H9 (cell line): ENCODE results near the gene OR10AD1. TPM values are rescaled to one million over a fixed set of nuclear protein-coding genes. Genes with fewer than 3 reads are reported as not detected.

ENCODE experiments used
- DNase-seq: peaks from one replicate; pipeline ENCODE4 v3.0.0-alpha.2; 2017
- H2AFZ ChIP-seq: one replicate; pipeline ENCODE4 v1.6.1; 2013; ENCODE audit warnings: mild to moderate bottlenecking, low read length, control low read depth, moderate library complexity
- H2AK5ac ChIP-seq: 2 replicates; pipeline ENCODE4 v1.6.1; 2013; ENCODE audit warnings: low read length, control low read depth, mixed read lengths; ENCODE audit not compliant: insufficient read length
- H2BK120ac ChIP-seq: one replicate; pipeline ENCODE4 v1.6.1; 2013; ENCODE audit warnings: low read depth, mild to moderate bottlenecking, low read length, control low read depth, inconsistent platforms; ENCODE audit not compliant: poor library complexity, severe bottlenecking
- H2BK12ac ChIP-seq: 2 replicates; pipeline ENCODE4 v1.6.1; 2013; ENCODE audit warnings: low read length, control low read depth, mixed read lengths, low read depth; ENCODE audit not compliant: insufficient read length
- H2BK15ac ChIP-seq: 2 replicates; pipeline ENCODE4 v1.6.1; 2013; ENCODE audit warnings: low read depth, low read length, control low read depth
- H2BK20ac ChIP-seq: one replicate; pipeline ENCODE4 v1.6.1; 2013; ENCODE audit warnings: low read depth, mild to moderate bottlenecking, low read length, control low read depth, inconsistent platforms; ENCODE audit not compliant: poor library complexity, severe bottlenecking
- H2BK5ac ChIP-seq: 2 replicates; pipeline ENCODE4 v1.6.1; 2013; ENCODE audit warnings: low read length, control low read depth, mixed read lengths; ENCODE audit not compliant: insufficient read length
- H3K14ac ChIP-seq: 2 replicates; pipeline ENCODE4 v1.6.1; 2013; ENCODE audit warnings: low read length, control low read depth; ENCODE audit not compliant: insufficient read depth
- H3K18ac ChIP-seq: 2 replicates; pipeline ENCODE4 v1.6.1; 2013; ENCODE audit warnings: low read depth, mild to moderate bottlenecking, mixed read lengths, low read length, control low read depth; ENCODE audit not compliant: insufficient read length
- H3K23ac ChIP-seq: 2 replicates; pipeline ENCODE4 v1.6.1; 2013; ENCODE audit warnings: low read length, control low read depth, mixed read lengths, low read depth; ENCODE audit not compliant: insufficient read length
- H3K23me2 ChIP-seq: 2 replicates; pipeline ENCODE4 v1.6.1; 2013; ENCODE audit warnings: low read depth, mild to moderate bottlenecking, mixed read lengths, low read length, control low read depth; ENCODE audit not compliant: insufficient read length, poor library complexity, severe bottlenecking
- H3K27ac ChIP-seq: 2 replicates; pipeline ENCODE4 v1.5.1; 2013; ENCODE audit warnings: low read length, control low read depth, mixed read lengths, low read depth; ENCODE audit not compliant: insufficient read length
- H3K27me3 ChIP-seq: 2 replicates; pipeline ENCODE4 v1.6.1; 2013; ENCODE audit warnings: low read length, control low read depth, inconsistent platforms; ENCODE audit not compliant: insufficient read depth
- H3K4ac ChIP-seq: 2 replicates; pipeline ENCODE4 v1.6.1; 2013; ENCODE audit warnings: low read depth, mild to moderate bottlenecking, control low read depth, inconsistent platforms, low read length, moderate library complexity
- H3K4me1 ChIP-seq: 2 replicates; pipeline ENCODE4 v1.6.1; 2013; ENCODE audit warnings: low read length, control low read depth, inconsistent platforms; ENCODE audit not compliant: insufficient read depth
- H3K4me2 ChIP-seq: 2 replicates; pipeline ENCODE4 v1.6.1; 2013; ENCODE audit warnings: low read length, control low read depth, mixed read lengths; ENCODE audit not compliant: insufficient read length, insufficient read depth
- H3K56ac ChIP-seq: 2 replicates; pipeline ENCODE4 v1.6.1; 2013; ENCODE audit warnings: low read depth, mild to moderate bottlenecking, mixed read lengths, low read length, control low read depth; ENCODE audit not compliant: insufficient read length
- H3K79me1 ChIP-seq: 2 replicates; pipeline ENCODE4 v1.6.1; 2013; ENCODE audit warnings: low read depth, mild to moderate bottlenecking, moderate library complexity, low read length, control low read depth, inconsistent platforms; ENCODE audit not compliant: insufficient read depth, poor library complexity, severe bottlenecking
- H3K79me2 ChIP-seq: 2 replicates; pipeline ENCODE4 v1.6.1; 2013; ENCODE audit warnings: low read length, control low read depth, inconsistent platforms; ENCODE audit not compliant: insufficient read depth
- H3K9ac ChIP-seq: 2 replicates; pipeline ENCODE4 v1.6.1; 2013; ENCODE audit warnings: low read length, control low read depth, mixed read lengths; ENCODE audit not compliant: insufficient read length; ENCODE audit errors: extremely low read depth
- H3K9me3 ChIP-seq: one replicate; pipeline ENCODE4 v1.6.1; 2013; ENCODE audit warnings: low read depth, low read length, inconsistent platforms; ENCODE audit not compliant: control insufficient read depth
- H3T11ph ChIP-seq: one replicate; pipeline ENCODE4 v1.6.1; 2013; ENCODE audit warnings: mild to moderate bottlenecking, low read length, control low read depth, inconsistent platforms
- H4K20me1 ChIP-seq: one replicate; pipeline ENCODE4 v1.6.1; 2013; ENCODE audit not compliant: control insufficient read depth, insufficient read length, insufficient read depth
- H4K5ac ChIP-seq: 2 replicates; pipeline ENCODE4 v1.6.1; 2013; ENCODE audit warnings: low read depth, mild to moderate bottlenecking, mixed read lengths, low read length, control low read depth; ENCODE audit not compliant: insufficient read length
- H4K8ac ChIP-seq: replicated peaks from 2 replicates; pipeline ENCODE4 v1.6.1; 2013; ENCODE audit warnings: low read length, control low read depth, mixed read lengths, low read depth; ENCODE audit not compliant: insufficient read length
- H4K91ac ChIP-seq: 2 replicates; pipeline ENCODE4 v1.6.1; 2013; ENCODE audit warnings: low read depth, mild to moderate bottlenecking, moderate library complexity, mixed read lengths, low read length, control low read depth; ENCODE audit not compliant: insufficient read length
- H3K27ac Mint-ChIP-seq, 3 experiments: 2 replicates in 2 of 3; 3 replicates in 1 of 3; pipeline ENCODE4 v1.8.0; 2020 to 2021; ENCODE audit warnings: mixed read lengths in 3 of 3, mild to moderate bottlenecking in 1 of 3, moderate library complexity in 1 of 3
- H3K27me3 Mint-ChIP-seq: 2 replicates; pipeline ENCODE4 v1.8.0; 2021; ENCODE audit warnings: low read depth, mild to moderate bottlenecking, moderate library complexity, mixed read lengths
- H3K36me3 Mint-ChIP-seq, 3 experiments: 2 replicates in 2 of 3; 3 replicates in 1 of 3; pipeline ENCODE4 v1.8.0; 2020 to 2021; ENCODE audit warnings: low read depth in 3 of 3, mixed read lengths in 3 of 3; ENCODE audit not compliant: insufficient read depth in 1 of 3
- H3K4me1 Mint-ChIP-seq, 2 experiments: 2 replicates each; pipeline ENCODE4 v1.8.0; 2020; ENCODE audit warnings: mixed read lengths in 2 of 2
- H3K4me3 Mint-ChIP-seq, 2 experiments: 2 replicates in 1 of 2; 3 replicates in 1 of 2; pipeline ENCODE4 v1.8.0; 2020 to 2021; ENCODE audit warnings: mild to moderate bottlenecking in 2 of 2, mixed read lengths in 2 of 2, moderate library complexity in 1 of 2
- H3K9me3 Mint-ChIP-seq, 2 experiments: 2 replicates in 1 of 2; 3 replicates in 1 of 2; pipeline ENCODE4 v1.8.0; 2020; ENCODE audit warnings: mild to moderate bottlenecking in 2 of 2, mixed read lengths in 2 of 2, moderate library complexity in 1 of 2
- WGBS: extraction: QIAGEN DNeasy Blood & Tissue Kit; methylation state at CpG from one replicate; pipeline ENCODE4 v1.1.7; 2013; ENCODE audit warnings: missing lambda C conversion rate, low lambda C conversion rate, mixed read lengths; ENCODE audit not compliant: insufficient read length; ENCODE audit errors: extremely low coverage; 5-methylcytosine and 5-hydroxymethylcytosine counted together
- total RNA-seq: library from RNA; stranded (reverse); gene quantifications from 2 replicates; pipeline ENCODE4 v1.2.1, GENCODE V29; 2021
- TF ChIP-seq, protein P1 (sequence below): fragments of 200-600 bp; sonication (generic); conservative IDR thresholded peaks from 3 replicates; pipeline ENCODE4 v1.8.0; 2021; ENCODE audit warnings: antibody characterized with exemption, mild to moderate bottlenecking

OR10AD1 gene
- total RNA-seq, 1 experiment from 2014 or later = not detected

DNA sequence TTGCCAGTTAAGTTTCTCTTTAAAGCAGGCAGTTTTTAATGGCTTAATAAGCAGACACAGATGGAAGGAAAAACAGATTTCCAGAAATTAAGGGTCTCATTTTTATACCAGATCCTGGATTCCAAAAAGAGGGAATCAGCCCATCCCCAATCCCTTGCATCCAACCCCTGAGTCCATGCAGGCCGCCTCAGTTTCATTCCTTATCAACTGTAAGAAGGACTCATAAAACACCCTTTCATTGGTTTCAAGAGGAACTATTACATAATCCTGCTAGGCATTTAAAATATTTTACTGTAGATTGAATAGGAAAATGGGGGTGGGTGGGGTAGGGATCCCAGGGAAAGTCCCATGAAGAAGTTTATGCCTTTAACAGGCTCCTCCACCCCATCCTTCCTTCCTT, 10.2 kb downstream of the OR10AD1 start:
- Histone ChIP-seq H3K79me1 (no peaks in the 10 kb centered on the region), H4K5ac (no peak overlapping the region), H4K8ac (no peak overlapping the region), H2AFZ (no peak overlapping the region), H2BK5ac (no peak overlapping the region), H3K27me3 (no peaks in the 10 kb centered on the region), H3K23me2 (no peaks in the 10 kb centered on the region), H2BK12ac (no peak overlapping the region), H3K4me1 (no peaks in the 10 kb centered on the region), H3K4ac (no peak overlapping the region), H2AK5ac (no peak overlapping the region), H3K4me2 (no peak overlapping the region), H4K91ac (no peak overlapping the region), H3K9me3 (no peaks in the 10 kb centered on the region), H3T11ph (no peak overlapping the region), H3K23ac (no peak overlapping the region), H3K9ac (no peak overlapping the region), H3K27ac (no peak overlapping the region), H3K14ac (no peak overlapping the region), H4K20me1 (no peaks in the 10 kb centered on the region), H3K79me2 (no peaks in the 10 kb centered on the region), H2BK20ac (no peak overlapping the region), H3K18ac (no peak overlapping the region), H3K56ac (no peak overlapping the region), H2BK15ac (no peak overlapping the region), H2BK120ac (no peak overlapping the region)
- Mint-ChIP-seq H3K4me3 (no peak overlapping the region), H3K27ac (no peak overlapping the region), H3K4me1 (peaks cover 7 to 9% of the 10 kb centered on the region in 2 experiments; a peak in 2 of 4 replicates), H3K9me3 (no peaks in the 10 kb centered on the region), H3K36me3 (no peaks in the 10 kb centered on the region), H3K27me3 (peaks cover 79% of the 10 kb centered on the region)
- no peak for DNase-seq
- TF ChIP-seq, protein P1, sequence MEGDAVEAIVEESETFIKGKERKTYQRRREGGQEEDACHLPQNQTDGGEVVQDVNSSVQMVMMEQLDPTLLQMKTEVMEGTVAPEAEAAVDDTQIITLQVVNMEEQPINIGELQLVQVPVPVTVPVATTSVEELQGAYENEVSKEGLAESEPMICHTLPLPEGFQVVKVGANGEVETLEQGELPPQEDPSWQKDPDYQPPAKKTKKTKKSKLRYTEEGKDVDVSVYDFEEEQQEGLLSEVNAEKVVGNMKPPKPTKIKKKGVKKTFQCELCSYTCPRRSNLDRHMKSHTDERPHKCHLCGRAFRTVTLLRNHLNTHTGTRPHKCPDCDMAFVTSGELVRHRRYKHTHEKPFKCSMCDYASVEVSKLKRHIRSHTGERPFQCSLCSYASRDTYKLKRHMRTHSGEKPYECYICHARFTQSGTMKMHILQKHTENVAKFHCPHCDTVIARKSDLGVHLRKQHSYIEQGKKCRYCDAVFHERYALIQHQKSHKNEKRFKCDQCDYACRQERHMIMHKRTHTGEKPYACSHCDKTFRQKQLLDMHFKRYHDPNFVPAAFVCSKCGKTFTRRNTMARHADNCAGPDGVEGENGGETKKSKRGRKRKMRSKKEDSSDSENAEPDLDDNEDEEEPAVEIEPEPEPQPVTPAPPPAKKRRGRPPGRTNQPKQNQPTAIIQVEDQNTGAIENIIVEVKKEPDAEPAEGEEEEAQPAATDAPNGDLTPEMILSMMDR = no peak
- no CpG with 5 or more reads among the region's 1 CpG for WGBS
